Upper lobe of left lung (tissue), 4 donors: ENCODE data around the gene THEMIS.

Experiments
- POLR2A ChIP-seq, 4 donors: fragments of 450-650 bp; IDR thresholded peaks; one replicate each; pipeline ENCODE4 v1.5.1; 2016 to 2017; ENCODE audit warnings: antibody characterized with exemption in 4 of 4, mild to moderate bottlenecking in 2 of 4
- POLR2AphosphoS5 ChIP-seq, 2 donors: sonication (generic); formaldehyde crosslinking; IDR thresholded peaks; one replicate each; pipeline ENCODE4 v1.5.1; 2017; ENCODE audit warnings: antibody characterized with exemption in 2 of 2
- TF ChIP-seq, protein P1 (sequence below), 6 experiments: fragments of 450-650 bp in 4 of 6; fragments of 200-600 bp in 2 of 6; sonication (generic) in 2 of 6; IDR thresholded peaks; one replicate each; pipeline ENCODE4 v1.5.1; 2016 to 2019; ENCODE audit warnings: antibody characterized with exemption in 6 of 6

DNA sequence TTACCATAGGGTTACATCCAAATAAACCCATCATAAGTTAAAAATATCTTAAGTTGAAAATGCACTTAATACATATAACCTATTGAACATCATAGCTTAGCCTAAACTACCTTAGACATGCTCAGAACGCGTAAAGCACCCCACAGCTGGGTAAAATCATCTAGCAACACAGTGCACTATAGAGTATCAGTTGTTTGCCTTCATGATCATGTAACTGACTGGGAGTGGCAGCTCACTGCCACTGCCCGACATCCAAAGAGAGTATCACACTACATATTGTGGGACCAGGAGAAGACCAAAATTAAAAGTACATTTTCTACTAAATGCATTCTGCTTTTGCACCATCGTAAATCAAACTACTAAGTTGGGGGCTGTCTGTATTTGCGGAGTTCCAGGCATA is 31.7 kb downstream of the THEMIS start:
- TF ChIP-seq, protein P1, sequence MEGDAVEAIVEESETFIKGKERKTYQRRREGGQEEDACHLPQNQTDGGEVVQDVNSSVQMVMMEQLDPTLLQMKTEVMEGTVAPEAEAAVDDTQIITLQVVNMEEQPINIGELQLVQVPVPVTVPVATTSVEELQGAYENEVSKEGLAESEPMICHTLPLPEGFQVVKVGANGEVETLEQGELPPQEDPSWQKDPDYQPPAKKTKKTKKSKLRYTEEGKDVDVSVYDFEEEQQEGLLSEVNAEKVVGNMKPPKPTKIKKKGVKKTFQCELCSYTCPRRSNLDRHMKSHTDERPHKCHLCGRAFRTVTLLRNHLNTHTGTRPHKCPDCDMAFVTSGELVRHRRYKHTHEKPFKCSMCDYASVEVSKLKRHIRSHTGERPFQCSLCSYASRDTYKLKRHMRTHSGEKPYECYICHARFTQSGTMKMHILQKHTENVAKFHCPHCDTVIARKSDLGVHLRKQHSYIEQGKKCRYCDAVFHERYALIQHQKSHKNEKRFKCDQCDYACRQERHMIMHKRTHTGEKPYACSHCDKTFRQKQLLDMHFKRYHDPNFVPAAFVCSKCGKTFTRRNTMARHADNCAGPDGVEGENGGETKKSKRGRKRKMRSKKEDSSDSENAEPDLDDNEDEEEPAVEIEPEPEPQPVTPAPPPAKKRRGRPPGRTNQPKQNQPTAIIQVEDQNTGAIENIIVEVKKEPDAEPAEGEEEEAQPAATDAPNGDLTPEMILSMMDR (IDR thresholded peaks at IDR 0.05) = no peak
- TF ChIP-seq POLR2A (IDR thresholded peaks at IDR 0.05) (no peak), POLR2AphosphoS5 (IDR thresholded peaks at IDR 0.05) (no peak)
